ENCODE data around the gene PHACTR1.

PHACTR1 gene

DNA sequence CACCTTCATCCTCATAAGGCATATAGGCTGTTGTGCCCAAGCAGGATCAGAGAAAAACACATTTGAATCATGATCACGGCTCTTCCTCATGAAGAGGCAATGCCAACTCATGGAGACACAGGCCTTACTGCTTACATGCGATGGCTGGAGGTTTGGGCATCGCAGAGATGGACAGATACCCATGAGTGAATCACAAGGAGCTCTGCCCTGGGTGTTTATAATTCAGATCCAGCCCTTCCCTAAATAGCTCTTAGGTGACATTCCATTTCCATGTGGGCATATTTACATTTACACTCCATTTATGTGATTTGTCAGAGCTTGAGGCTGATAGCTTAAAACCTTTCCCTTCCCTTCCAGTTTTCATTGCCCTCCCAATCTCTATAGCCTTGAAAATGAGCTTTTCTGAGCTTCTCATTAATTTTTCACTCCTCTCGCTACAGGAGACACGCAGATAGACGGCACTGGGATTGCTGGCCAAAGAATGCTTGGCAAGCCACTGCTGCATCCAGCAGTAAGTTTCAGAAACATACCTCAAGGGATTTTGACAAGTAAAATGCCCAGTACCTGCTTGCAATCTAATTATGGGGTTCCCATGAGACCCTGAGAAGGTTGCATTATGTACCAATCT lies 362.6 kb downstream of the PHACTR1 start:
- peak; percentile 4 for DNase-seq

DNA sequence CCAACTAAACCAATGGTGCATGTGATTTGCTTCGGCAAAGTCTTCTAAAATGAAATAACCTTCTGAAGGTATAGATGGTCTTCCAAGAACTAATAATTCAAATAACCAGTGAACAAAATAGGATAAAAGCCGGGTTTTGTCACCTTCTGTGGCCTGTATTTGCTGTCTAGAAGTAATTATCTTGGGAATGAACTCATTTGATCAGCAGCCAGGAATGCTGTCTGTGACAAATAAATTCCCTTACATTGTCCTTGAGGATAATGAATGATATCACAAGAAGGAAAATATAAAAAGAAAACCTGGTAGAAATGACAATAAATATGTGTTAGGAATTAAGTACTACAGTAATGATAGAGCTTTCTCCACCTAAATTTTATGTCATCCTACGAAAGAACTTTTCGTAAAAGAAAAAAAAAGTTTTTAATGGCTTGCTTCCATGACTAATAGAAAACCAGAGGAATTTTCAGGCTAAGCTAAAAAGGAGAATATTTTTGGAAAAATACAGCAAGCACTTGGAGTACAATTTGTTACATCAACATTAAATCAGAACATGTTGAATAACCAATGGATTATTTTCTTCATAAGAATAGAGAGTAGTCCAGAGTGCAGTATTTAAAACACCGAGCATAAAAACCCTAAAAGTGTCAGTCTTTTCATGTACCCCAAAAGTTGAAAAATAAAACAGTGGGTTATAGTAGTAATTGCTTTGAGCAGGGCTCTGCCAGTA lies 364.1 kb downstream of the PHACTR1 start:
- DNase-seq, result no peak

GRCh38 chr6:13081189-13081563 lies 364.6 kb downstream of the PHACTR1 start:
- no peak for DNase-seq

DNA sequence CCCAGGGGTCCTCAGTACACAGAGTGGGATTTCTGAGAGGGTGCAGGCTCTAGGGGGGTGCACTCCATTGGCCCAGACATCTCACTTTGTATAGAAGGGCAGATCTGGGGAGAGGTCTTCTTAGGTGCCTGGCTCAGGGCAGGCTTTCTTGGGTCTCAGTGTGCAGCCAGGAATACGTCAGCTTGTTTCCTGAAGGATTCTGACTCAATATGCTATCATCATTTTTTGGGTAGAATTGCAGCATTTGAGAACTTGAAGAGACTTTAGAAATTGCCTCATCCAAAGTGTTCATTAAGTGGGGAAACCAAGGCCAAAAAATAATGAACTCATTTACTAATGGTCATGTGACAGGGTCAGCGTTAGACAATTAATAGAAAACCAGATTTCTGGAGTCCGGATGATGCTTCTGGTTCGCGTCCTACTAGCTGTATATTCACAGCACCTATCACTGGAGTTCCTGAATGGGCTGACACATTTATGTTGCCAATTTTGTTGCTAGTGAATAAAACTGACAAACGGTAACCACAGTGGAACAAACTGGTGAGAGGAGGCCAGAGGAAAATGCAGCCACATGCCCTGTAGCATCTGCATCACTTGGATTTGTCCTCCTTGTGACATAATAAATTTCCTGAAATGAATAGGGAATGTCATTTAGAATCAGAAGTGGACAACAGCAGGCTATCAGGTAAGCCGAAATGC lies 372.9 kb downstream of the PHACTR1 start:
- DNase-seq, result no peak

- no peak for DNase-seq
Measured at GRCh38 chr6:13091192-13091591, 374.6 kb downstream of the PHACTR1 start.

DNA sequence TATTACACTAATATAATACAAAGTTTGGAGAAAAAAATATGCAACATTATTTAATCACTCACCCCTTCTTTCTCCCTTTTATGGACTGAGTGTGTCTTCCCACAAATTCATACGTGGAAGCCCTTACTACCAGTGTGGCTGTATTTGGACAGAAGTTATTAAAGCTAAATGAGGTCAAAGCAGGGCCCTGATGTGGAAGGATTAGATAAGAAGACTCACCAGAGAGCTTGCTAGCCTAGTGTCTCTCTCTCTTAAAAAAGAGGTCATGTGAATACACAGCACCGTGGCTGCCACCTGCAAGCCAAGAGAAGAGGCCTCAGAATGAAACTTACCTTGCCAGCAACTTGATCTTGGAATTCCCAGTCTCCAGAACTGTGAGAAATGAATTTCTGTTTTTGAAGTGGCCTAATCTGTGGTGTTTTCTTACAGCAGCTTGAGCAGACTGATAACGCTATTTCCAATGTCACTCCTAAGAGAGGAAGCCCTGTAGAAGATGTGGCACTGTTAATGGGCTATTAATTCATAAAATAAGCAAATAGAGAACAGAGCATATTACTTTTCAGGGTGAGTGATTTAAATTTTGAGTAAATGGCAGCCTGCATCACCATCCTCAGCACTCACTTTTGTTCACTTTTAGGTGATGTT lies 378.3 kb downstream of the PHACTR1 start:
- no peak for DNase-seq

DNA sequence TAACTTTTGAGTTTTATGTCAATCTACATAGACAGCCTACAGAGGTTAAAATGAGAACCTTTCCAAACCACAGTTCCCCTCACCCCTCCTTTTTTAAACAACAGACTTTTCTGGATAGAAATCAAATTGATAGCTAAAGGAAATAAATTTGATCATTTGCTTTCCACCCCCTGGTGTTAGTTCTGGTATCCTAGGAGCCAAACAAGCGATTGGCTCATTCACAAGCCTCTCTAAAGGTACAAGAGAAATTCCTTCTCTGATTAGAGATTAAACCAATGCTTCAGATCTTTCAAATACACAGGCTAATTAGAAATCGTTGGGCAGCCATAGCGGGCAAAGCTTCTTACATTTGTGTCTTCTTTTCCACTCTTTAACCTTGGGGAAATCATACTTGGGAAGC lies 379.5 kb downstream of the PHACTR1 start:
- no peak for DNase-seq

DNA sequence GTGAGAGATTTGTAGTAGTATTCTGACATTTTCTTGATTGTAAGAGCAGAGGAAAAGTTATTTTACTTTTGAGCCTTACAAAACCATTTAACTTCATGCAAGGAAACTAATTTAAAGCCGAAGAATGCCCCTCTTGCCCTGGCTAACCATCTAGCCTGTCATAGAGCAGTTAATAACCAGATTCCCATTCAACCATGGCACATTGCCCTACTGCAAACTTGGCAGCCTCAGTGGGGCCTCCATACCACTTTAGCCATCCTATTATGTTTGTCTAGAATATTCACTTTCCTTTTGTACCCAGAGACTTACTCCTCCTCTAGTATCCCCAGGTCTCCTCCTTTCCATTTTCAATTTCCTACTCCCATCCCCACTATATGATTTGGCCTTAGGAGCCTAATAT lies 380.9 kb downstream of the PHACTR1 start:
- DNase-seq, result no peak

- DNase-seq, result no peak
Measured at GRCh38 chr6:13098006-13098405, 381.4 kb downstream of the PHACTR1 start.

DNA sequence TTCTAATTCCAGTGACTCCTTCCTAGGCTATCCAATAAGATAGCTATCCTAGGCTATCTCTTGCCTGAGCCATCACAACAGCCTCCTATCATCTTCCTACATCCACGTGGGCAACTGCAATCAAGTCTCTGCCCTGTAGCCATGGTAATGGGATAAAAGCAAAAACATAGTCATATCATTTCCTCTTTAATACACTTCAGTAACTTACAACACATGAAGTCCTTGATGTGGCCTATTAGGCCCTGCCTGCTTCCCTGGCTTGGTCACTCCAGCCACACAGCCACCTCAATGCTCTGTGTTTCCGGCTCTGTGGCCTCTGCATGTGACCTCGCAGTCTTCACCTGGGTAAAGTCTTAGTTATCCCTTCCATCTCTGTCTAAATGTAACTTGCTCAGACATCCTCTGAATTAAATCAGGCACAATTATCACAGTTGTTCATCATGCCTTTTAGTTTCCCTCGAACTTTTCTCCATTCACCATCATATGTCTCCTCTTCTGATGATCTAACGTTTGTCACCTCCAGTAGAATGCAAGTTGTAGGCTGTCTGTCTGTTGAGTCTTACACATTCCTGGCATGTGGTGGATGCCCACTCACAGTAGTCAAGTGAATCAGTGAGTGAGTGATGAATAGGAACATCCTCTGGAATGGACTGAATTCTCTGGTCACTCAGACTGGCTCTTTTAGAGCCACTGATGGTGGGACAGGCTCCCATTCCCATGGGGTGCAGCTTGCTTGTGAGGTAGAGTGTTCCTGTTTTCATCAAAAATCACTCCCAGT lies 382.4 kb downstream of the PHACTR1 start:
- DNase-seq, result no peak

- DNase-seq, result no peak
Measured at GRCh38 chr6:13099771-13100170, 383.2 kb downstream of the PHACTR1 start.

DNA sequence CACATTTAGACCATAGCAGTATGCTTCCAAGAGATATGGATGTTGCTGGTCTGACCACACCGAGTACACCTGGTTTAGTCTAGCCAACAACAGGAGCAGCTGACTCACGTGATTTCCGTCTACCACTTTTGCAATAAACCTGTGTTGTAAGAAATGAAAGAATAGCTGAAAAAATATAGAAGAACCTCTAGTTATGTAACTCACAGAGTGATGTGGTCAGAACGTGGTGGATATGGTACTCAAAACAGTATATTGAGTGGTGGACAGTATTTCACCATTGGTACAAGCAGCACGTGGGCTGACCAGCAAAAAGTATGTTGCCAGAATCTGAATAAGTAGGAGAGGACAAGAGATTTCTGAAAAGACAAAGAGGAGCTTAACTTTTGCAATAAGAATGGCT lies 384.8 kb downstream of the PHACTR1 start:
- no peak for DNase-seq

- no peak for DNase-seq
Measured at GRCh38 chr6:13101985-13102384, 385.4 kb downstream of the PHACTR1 start.

DNA sequence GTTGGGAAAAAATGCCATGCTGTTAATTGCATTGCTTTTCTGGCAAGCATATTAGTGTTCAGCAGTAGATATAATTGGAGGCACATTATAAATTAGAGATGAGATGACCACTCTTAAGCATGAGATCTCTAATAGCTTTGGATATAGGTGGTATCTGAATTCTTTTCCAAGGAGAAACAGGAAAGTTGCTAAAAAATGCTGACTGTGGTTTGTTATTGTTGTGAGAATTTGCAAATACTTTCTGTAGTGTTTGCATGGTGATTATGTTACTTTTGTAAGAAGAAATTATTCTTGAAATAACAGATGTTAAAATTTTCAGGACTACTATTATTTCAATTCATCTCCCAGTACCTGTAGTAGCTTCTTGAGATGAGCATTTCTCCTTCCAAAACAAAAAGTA lies 386.6 kb downstream of the PHACTR1 start:
- no peak for DNase-seq

DNA sequence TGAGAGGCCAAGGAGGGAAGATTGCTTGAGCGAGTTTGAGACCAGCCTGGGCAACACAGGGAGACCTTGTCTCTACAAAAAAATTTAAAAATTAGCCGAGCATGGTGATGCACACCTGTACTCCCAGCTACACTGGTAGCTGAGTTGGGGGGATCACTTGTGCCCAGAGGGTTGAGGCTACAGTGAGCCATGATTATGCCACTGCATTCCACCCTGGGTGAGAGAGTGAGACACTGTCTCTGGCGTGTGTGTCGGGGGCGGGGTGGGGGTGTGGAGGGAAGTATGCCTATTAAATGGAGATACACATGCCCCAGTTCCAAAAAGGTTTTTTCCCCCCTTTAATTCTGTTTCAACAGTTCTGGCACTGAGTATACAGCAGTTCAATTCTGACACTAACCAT lies 388.6 kb downstream of the PHACTR1 start:
- DNase-seq, result no peak

DNA sequence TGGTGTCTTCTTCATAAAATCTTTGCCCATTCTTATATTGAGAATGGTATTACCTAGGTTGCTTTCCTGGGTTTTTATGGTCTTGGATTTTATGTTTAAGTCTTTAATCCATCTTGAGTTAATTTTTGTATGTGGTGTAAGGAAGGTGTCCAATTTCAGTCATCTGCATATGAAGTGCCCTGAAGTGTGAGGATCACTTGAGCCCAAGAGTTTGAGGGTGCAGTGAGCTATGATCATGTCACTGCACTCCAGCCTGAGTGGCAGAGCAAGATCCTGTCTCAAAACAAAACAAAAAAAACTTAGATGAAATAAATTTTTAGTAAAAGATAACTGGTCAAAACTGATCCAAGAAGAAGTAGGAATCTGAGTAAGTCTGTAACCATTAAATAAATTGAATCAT lies 396.4 kb downstream of the PHACTR1 start:
- no peak for DNase-seq

DNA sequence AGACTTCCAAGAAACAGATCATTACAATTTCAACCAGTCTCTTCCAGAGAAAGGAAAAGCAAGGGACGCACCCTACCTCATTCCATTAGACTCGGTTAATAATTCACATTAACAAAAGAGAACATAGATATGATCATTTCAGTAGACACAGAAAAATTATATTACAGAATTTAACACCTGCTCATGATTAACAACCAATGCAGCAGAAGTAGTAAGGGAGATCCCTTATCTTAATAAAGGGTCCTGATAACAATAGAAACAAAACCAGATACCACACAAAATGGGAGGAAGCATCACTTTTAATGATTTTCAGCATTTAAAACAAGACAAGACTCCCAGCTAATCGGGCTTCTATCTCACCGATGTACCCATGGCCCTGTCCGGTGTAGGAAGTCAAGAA lies 396.8 kb downstream of the PHACTR1 start:
- DNase-seq, result no peak

GRCh38 chr6:13113981-13114593 lies 397.5 kb downstream of the PHACTR1 start:
- DNase-seq, result no peak

DNA sequence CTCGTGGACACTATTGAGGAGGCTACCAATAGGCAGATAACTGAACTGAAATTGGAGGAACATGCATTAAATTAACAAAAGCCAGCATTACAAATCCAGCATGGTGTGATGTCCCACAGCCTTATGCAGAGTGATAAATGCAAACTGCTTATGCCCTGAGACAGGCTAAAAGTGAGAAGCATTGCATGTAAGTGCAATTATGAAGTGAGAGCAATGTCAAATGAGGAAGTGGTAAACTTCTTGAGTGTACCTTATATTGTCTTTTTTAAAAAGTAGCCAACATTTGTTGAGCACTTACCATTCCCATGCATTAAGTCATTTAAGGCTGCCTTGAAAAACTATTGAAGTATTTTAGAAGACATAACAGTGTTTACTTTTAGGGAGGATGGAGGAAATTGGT lies 399.6 kb downstream of the PHACTR1 start:
- DNase-seq, result no peak

DNA sequence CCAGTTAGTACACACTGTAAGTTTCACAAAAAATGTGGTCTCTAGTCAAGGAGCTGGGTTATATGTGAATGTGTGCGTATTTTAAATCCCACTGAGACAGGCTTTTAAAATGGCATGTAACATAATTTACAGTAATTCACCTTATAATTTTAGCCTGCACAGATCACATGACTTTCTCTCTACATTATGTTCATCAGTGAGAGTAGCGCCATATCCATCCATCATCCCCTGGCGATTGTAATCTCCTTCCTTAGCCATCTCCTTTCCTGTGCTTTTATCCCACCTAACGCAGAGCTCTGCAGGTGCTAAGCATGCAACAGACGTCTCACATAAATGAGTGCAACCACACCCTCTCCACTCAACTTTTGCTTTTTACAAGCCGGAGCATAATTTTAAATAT lies 401.0 kb downstream of the PHACTR1 start:
- no peak for DNase-seq

DNA sequence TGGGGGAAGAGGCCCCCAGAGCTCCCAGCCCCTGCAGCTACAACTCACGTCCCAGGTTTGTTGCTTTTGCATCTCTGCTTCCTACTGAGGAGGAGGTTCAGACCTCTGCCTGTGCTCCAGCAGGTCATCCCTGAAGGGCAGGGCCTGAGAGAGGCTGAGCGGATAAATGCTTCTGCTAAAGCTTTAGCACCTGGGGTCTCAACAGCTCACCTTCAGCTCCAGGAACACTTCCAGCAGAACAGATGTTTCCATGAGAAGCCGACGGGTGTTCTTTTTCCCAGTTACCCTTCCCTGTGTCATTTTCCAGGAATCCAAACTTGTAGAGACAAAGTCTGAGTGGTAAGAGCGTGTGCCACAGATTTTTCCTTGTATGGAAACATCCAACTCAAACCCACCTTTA lies 403.0 kb downstream of the PHACTR1 start:
- DNase-seq, result no peak

Data from NCI-H1436 (cell line).